ENCODE data around the gene B3GALT6.

- TF ChIP-seq RAD21 (IDR thresholded peaks at IDR 0.05; ENCODE audit: low read depth) (no peak), MAX (IDR thresholded peaks at IDR 0.05) (no peak), CEBPB (IDR thresholded peaks at IDR 0.05) (no peak), TAF1 (IDR thresholded peaks at IDR 0.05; ENCODE audit: low read depth) (no peak), REST (IDR thresholded peaks at IDR 0.05; ENCODE audit: low read depth) (no peak)
Measured at GRCh38 chr1:1282998-1283397, 51.0 kb downstream of the B3GALT6 start.
